OCI-LY7 (cell line): ENCODE results near the gene POLD3.

Source experiments
- EZH2phosphoT487 ChIP-seq: fragments of 200-600 bp; sonication (generic); IDR thresholded peaks from 2 replicates; pipeline ENCODE4 v1.6.1; 2018; ENCODE audit warnings: low read depth, borderline replicate concordance, mild to moderate bottlenecking, mixed run types, antibody characterized with exemption, low read length, moderate library complexity, mixed read lengths
- TF ChIP-seq, protein P1 (sequence below): fragments of 200-600 bp; sonication (generic); conservative IDR thresholded peaks from 2 replicates; pipeline ENCODE4 v1.5.1; 2014; ENCODE audit warnings: mild to moderate bottlenecking, antibody characterized with exemption, low read length, moderate library complexity, mixed read lengths

- TF ChIP-seq, protein P1, sequence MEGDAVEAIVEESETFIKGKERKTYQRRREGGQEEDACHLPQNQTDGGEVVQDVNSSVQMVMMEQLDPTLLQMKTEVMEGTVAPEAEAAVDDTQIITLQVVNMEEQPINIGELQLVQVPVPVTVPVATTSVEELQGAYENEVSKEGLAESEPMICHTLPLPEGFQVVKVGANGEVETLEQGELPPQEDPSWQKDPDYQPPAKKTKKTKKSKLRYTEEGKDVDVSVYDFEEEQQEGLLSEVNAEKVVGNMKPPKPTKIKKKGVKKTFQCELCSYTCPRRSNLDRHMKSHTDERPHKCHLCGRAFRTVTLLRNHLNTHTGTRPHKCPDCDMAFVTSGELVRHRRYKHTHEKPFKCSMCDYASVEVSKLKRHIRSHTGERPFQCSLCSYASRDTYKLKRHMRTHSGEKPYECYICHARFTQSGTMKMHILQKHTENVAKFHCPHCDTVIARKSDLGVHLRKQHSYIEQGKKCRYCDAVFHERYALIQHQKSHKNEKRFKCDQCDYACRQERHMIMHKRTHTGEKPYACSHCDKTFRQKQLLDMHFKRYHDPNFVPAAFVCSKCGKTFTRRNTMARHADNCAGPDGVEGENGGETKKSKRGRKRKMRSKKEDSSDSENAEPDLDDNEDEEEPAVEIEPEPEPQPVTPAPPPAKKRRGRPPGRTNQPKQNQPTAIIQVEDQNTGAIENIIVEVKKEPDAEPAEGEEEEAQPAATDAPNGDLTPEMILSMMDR: no peak
- TF ChIP-seq EZH2phosphoT487: no peak
Measured at GRCh38 chr11:74615988-74616387, 23.6 kb downstream of the POLD3 start.
